H1 (cell line): Measurements from ENCODE around the gene NMD3.

Experiments
- CEBPB ChIP-seq: IDR thresholded peaks from 2 replicates; pipeline ENCODE4 v1.6.1; 2012; ENCODE audit warnings: low read depth, low read length
- HDAC2 ChIP-seq, 2 experiments: fragments of 300-600 bp in 1 of 2; sonication (generic) in 1 of 2; IDR thresholded peaks; 2 replicates each; pipeline ENCODE4 v1.6.1; 2011 to 2012; ENCODE audit warnings: low read depth in 2 of 2, low read length in 2 of 2, mild to moderate bottlenecking in 2 of 2, moderate library complexity in 2 of 2, borderline replicate concordance in 1 of 2, inconsistent platforms in 1 of 2
- TF ChIP-seq, protein P1 (sequence below), 3 experiments: IDR thresholded peaks; 1 replicate in 2 of 3; 2 replicates in 1 of 3; pipeline versions ENCODE4 v1.5.1 to v1.6.1; 2011; ENCODE audit warnings: low read length in 3 of 3, mild to moderate bottlenecking in 3 of 3, inconsistent platforms in 2 of 3, low read depth in 1 of 3, moderate library complexity in 1 of 3; ENCODE audit not compliant: insufficient read depth in 1 of 3; ENCODE audit errors: control extremely low read depth in 1 of 3
- TF ChIP-seq, protein P2 (sequence below): fragments of 300-600 bp; sonication (generic); IDR thresholded peaks from 2 replicates; pipeline ENCODE4 v1.7.1; 2012; ENCODE audit warnings: low read length, moderate library complexity, mild to moderate bottlenecking, inconsistent platforms; ENCODE audit not compliant: insufficient replicate concordance

DNA sequence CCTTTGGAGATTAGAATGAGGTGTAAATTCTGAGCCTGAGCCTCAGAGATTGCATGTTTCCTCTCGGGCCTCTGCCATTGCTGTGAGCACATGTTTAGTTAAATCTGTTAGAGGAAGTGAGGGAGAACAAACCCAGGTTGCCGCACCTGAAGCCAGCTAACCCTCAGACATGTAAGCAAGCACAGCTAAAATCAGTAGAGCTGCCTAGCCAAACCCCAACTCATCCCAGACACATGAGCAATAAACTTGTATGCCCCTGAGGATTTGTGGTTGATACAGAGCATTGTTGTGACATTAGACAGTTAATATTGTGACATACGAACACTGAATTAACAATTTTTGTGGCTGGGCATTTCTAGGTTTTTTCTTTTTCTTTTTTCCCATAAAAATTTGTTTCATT lies 41.9 kb downstream of the NMD3 start:
- TF ChIP-seq, protein P1, sequence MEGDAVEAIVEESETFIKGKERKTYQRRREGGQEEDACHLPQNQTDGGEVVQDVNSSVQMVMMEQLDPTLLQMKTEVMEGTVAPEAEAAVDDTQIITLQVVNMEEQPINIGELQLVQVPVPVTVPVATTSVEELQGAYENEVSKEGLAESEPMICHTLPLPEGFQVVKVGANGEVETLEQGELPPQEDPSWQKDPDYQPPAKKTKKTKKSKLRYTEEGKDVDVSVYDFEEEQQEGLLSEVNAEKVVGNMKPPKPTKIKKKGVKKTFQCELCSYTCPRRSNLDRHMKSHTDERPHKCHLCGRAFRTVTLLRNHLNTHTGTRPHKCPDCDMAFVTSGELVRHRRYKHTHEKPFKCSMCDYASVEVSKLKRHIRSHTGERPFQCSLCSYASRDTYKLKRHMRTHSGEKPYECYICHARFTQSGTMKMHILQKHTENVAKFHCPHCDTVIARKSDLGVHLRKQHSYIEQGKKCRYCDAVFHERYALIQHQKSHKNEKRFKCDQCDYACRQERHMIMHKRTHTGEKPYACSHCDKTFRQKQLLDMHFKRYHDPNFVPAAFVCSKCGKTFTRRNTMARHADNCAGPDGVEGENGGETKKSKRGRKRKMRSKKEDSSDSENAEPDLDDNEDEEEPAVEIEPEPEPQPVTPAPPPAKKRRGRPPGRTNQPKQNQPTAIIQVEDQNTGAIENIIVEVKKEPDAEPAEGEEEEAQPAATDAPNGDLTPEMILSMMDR (IDR thresholded peaks at IDR 0.05; ENCODE audit: control extremely low read depth in 1 of 3, insufficient read depth in 1 of 3, low read depth in 1 of 3, low read length in 3 of 3), result no peak
- TF ChIP-seq CEBPB, result no peak
- no peak for TF ChIP-seq HDAC2 (IDR thresholded peaks at IDR 0.05; ENCODE audit: borderline replicate concordance in 1 of 2, low read depth in 2 of 2, low read length in 2 of 2)
- TF ChIP-seq, protein P2, sequence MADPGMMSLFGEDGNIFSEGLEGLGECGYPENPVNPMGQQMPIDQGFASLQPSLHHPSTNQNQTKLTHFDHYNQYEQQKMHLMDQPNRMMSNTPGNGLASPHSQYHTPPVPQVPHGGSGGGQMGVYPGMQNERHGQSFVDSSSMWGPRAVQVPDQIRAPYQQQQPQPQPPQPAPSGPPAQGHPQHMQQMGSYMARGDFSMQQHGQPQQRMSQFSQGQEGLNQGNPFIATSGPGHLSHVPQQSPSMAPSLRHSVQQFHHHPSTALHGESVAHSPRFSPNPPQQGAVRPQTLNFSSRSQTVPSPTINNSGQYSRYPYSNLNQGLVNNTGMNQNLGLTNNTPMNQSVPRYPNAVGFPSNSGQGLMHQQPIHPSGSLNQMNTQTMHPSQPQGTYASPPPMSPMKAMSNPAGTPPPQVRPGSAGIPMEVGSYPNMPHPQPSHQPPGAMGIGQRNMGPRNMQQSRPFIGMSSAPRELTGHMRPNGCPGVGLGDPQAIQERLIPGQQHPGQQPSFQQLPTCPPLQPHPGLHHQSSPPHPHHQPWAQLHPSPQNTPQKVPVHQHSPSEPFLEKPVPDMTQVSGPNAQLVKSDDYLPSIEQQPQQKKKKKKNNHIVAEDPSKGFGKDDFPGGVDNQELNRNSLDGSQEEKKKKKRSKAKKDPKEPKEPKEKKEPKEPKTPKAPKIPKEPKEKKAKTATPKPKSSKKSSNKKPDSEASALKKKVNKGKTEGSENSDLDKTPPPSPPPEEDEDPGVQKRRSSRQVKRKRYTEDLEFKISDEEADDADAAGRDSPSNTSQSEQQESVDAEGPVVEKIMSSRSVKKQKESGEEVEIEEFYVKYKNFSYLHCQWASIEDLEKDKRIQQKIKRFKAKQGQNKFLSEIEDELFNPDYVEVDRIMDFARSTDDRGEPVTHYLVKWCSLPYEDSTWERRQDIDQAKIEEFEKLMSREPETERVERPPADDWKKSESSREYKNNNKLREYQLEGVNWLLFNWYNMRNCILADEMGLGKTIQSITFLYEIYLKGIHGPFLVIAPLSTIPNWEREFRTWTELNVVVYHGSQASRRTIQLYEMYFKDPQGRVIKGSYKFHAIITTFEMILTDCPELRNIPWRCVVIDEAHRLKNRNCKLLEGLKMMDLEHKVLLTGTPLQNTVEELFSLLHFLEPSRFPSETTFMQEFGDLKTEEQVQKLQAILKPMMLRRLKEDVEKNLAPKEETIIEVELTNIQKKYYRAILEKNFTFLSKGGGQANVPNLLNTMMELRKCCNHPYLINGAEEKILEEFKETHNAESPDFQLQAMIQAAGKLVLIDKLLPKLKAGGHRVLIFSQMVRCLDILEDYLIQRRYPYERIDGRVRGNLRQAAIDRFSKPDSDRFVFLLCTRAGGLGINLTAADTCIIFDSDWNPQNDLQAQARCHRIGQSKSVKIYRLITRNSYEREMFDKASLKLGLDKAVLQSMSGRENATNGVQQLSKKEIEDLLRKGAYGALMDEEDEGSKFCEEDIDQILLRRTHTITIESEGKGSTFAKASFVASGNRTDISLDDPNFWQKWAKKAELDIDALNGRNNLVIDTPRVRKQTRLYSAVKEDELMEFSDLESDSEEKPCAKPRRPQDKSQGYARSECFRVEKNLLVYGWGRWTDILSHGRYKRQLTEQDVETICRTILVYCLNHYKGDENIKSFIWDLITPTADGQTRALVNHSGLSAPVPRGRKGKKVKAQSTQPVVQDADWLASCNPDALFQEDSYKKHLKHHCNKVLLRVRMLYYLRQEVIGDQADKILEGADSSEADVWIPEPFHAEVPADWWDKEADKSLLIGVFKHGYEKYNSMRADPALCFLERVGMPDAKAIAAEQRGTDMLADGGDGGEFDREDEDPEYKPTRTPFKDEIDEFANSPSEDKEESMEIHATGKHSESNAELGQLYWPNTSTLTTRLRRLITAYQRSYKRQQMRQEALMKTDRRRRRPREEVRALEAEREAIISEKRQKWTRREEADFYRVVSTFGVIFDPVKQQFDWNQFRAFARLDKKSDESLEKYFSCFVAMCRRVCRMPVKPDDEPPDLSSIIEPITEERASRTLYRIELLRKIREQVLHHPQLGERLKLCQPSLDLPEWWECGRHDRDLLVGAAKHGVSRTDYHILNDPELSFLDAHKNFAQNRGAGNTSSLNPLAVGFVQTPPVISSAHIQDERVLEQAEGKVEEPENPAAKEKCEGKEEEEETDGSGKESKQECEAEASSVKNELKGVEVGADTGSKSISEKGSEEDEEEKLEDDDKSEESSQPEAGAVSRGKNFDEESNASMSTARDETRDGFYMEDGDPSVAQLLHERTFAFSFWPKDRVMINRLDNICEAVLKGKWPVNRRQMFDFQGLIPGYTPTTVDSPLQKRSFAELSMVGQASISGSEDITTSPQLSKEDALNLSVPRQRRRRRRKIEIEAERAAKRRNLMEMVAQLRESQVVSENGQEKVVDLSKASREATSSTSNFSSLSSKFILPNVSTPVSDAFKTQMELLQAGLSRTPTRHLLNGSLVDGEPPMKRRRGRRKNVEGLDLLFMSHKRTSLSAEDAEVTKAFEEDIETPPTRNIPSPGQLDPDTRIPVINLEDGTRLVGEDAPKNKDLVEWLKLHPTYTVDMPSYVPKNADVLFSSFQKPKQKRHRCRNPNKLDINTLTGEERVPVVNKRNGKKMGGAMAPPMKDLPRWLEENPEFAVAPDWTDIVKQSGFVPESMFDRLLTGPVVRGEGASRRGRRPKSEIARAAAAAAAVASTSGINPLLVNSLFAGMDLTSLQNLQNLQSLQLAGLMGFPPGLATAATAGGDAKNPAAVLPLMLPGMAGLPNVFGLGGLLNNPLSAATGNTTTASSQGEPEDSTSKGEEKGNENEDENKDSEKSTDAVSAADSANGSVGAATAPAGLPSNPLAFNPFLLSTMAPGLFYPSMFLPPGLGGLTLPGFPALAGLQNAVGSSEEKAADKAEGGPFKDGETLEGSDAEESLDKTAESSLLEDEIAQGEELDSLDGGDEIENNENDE, result no peak
